Measurements from ENCODE around the gene IL17RA.

DNA sequence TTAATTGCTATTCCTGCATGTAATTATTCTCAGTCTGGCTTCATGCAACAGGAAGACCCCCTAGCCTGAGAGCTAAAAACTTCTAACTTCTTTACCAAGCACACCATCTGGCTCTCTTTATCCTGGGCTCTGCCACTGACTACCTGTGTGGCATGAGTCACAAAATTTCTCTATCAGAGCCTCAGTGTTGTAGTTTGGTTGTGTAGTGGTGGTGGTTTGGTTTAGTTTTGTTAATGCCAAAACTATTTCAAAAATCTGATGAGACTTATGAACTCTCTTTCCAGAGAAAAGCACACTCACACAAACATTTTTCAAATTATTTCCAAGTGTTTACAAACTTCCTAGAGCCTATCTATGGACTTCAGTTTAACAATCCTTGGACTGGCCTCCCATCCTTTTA is 7.5 kb upstream of the IL17RA start:
- no peak for TF ChIP-seq EP300 (IDR thresholded peaks at IDR 0.05)
- TF ChIP-seq, protein P1, sequence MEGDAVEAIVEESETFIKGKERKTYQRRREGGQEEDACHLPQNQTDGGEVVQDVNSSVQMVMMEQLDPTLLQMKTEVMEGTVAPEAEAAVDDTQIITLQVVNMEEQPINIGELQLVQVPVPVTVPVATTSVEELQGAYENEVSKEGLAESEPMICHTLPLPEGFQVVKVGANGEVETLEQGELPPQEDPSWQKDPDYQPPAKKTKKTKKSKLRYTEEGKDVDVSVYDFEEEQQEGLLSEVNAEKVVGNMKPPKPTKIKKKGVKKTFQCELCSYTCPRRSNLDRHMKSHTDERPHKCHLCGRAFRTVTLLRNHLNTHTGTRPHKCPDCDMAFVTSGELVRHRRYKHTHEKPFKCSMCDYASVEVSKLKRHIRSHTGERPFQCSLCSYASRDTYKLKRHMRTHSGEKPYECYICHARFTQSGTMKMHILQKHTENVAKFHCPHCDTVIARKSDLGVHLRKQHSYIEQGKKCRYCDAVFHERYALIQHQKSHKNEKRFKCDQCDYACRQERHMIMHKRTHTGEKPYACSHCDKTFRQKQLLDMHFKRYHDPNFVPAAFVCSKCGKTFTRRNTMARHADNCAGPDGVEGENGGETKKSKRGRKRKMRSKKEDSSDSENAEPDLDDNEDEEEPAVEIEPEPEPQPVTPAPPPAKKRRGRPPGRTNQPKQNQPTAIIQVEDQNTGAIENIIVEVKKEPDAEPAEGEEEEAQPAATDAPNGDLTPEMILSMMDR (IDR thresholded peaks at IDR 0.05) = no peak
- TF ChIP-seq POLR2AphosphoS5 (IDR thresholded peaks at IDR 0.05) = no peak
- TF ChIP-seq POLR2A (IDR thresholded peaks at IDR 0.05; ENCODE audit: low read depth) = no peak
